ENCODE measurements around the gene HBD.

DNA sequence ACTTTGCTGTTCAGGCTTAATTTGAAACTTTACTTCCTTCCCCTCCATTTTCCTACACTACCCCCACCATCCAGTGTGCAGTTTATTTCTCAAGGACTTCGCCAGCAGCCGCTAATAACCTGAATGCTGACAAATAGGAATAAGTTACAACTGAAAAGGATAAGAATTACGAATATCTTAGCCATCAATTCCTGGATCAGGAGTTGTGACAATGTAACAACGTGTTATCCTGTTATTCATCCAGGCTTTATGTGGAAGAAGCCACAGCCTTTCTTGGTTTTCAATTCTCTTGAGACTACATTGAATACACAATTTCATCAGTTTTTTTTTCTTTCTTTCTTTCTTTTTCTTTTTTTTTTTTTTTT is 9.5 kb upstream of the HBD start:
- TF ChIP-seq, protein P1, sequence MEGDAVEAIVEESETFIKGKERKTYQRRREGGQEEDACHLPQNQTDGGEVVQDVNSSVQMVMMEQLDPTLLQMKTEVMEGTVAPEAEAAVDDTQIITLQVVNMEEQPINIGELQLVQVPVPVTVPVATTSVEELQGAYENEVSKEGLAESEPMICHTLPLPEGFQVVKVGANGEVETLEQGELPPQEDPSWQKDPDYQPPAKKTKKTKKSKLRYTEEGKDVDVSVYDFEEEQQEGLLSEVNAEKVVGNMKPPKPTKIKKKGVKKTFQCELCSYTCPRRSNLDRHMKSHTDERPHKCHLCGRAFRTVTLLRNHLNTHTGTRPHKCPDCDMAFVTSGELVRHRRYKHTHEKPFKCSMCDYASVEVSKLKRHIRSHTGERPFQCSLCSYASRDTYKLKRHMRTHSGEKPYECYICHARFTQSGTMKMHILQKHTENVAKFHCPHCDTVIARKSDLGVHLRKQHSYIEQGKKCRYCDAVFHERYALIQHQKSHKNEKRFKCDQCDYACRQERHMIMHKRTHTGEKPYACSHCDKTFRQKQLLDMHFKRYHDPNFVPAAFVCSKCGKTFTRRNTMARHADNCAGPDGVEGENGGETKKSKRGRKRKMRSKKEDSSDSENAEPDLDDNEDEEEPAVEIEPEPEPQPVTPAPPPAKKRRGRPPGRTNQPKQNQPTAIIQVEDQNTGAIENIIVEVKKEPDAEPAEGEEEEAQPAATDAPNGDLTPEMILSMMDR (IDR thresholded peaks at IDR 0.05; ENCODE audit: extremely low read depth in 1 of 2, insufficient read depth in 1 of 2, low read depth in 1 of 2, low read length in 2 of 2), result no peak
- TF ChIP-seq POLR2A (IDR thresholded peaks at IDR 0.05; ENCODE audit: low read depth, low read length) (no peak), POLR2AphosphoS5 (IDR thresholded peaks at IDR 0.05; ENCODE audit: insufficient read depth, low read depth, low read length) (no peak), EZH2 (IDR thresholded peaks at IDR 0.05; ENCODE audit: borderline replicate concordance, low read depth, low read length, severe bottlenecking) (no peak), FOS (IDR thresholded peaks at IDR 0.05; ENCODE audit: borderline replicate concordance, insufficient read depth, low read length) (no peak), JUN (IDR thresholded peaks at IDR 0.05; ENCODE audit: borderline replicate concordance, insufficient read depth, insufficient read length, low read depth) (no peak), MYC (IDR thresholded peaks at IDR 0.05; ENCODE audit: low read depth, low read length) (no peak)
- TF ChIP-seq, protein P2, sequence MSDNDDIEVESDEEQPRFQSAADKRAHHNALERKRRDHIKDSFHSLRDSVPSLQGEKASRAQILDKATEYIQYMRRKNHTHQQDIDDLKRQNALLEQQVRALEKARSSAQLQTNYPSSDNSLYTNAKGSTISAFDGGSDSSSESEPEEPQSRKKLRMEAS (IDR thresholded peaks at IDR 0.05; ENCODE audit: insufficient read depth, insufficient read length), result no peak

Data from endothelial cell of umbilical vein (primary cell).